ENCODE data around the gene NARS2.
A peak's percentile ranks its signal among the peaks of the same experiment; 100 is the strongest.
"Not testable (repeated sequence)": the region's sequence is repeated elsewhere in the genome, so short reads cannot be mapped to it uniquely, and the experiment has no call there.

NARS2 gene

GRCh38 chr11:78575478-78575877, 814 bp upstream of the NARS2 start:
- DNase-seq: peak; percentile 69

- peak; percentile 47 for DNase-seq
Measured at GRCh38 chr11:78573681-78574080, 983 bp downstream of the NARS2 start.

GRCh38 chr11:78573271-78573670, 1.4 kb downstream of the NARS2 start:
- no peak for DNase-seq

GRCh38 chr11:78572394-78572793, 2.3 kb downstream of the NARS2 start:
- DNase-seq: no peak

GRCh38 chr11:78570031-78570430, 4.6 kb downstream of the NARS2 start:
- DNase-seq: no peak

GRCh38 chr11:78567209-78567608, 7.5 kb downstream of the NARS2 start:
- DNase-seq: no peak

- DNase-seq: peak; percentile 89
Measured at GRCh38 chr11:78564490-78565467, 9.9 kb downstream of the NARS2 start.

GRCh38 chr11:78564037-78564436, 10.6 kb downstream of the NARS2 start:
- not testable (repeated sequence) for DNase-seq

- not testable (repeated sequence) for DNase-seq
Measured at GRCh38 chr11:78563090-78563489, 11.6 kb downstream of the NARS2 start.

GRCh38 chr11:78562398-78562797, 12.3 kb downstream of the NARS2 start:
- DNase-seq: no peak

- no peak for DNase-seq
Measured at GRCh38 chr11:78560826-78561484, 13.7 kb downstream of the NARS2 start.

GRCh38 chr11:78560153-78560552, 14.5 kb downstream of the NARS2 start:
- DNase-seq: no peak

- DNase-seq: no peak
Measured at GRCh38 chr11:78557236-78557635, 17.4 kb downstream of the NARS2 start.

- no peak for DNase-seq
Measured at GRCh38 chr11:78555592-78555991, 19.1 kb downstream of the NARS2 start.

- no peak for DNase-seq
Measured at GRCh38 chr11:78552881-78553280, 21.8 kb downstream of the NARS2 start.

GRCh38 chr11:78552139-78552538, 22.5 kb downstream of the NARS2 start:
- DNase-seq: not testable (repeated sequence)

- no peak for DNase-seq
Measured at GRCh38 chr11:78551066-78551465, 23.6 kb downstream of the NARS2 start.

GRCh38 chr11:78549624-78550409, 24.8 kb downstream of the NARS2 start:
- no peak for DNase-seq

GRCh38 chr11:78548911-78549590, 25.6 kb downstream of the NARS2 start:
- DNase-seq: no peak

- DNase-seq: no peak
Measured at GRCh38 chr11:78547931-78548705, 26.5 kb downstream of the NARS2 start.

- no peak for DNase-seq
Measured at GRCh38 chr11:78542007-78542406, 32.7 kb downstream of the NARS2 start.

GRCh38 chr11:78541537-78541936, 33.1 kb downstream of the NARS2 start:
- no peak for DNase-seq
